Measurements from ENCODE around the gene MACROH2A2. TPM values are rescaled to one million over a fixed set of nuclear protein-coding genes. Genes with fewer than 3 reads are reported as not detected.

Gene MACROH2A2
- total and polyA plus RNA-seq, 2 of the 13 experiments (the other 11 are each of a cell fraction or from before 2014, with no cell fraction given) = 9.8 to 43.1 TPM

DNA sequence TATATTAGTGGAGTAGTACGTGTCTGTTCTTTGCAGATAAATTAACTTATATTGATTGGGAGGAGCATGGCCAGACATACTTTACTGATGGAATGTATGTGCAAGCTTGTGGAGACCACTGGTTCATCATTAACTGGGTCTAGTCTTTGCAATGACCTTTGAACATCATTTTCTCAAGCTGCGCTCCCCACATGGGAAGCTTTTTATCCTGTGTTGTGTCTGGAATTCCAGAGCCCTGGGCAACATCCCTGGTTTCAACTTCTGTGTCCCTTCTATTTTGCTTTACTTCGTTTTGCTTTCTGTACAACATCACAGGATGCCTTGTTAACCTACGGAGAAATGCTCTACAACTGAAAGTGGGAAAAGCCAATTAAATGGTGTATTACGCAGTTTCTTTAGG lies 38.3 kb downstream of the MACROH2A2 start (continued):
- TF ChIP-seq, protein P1, sequence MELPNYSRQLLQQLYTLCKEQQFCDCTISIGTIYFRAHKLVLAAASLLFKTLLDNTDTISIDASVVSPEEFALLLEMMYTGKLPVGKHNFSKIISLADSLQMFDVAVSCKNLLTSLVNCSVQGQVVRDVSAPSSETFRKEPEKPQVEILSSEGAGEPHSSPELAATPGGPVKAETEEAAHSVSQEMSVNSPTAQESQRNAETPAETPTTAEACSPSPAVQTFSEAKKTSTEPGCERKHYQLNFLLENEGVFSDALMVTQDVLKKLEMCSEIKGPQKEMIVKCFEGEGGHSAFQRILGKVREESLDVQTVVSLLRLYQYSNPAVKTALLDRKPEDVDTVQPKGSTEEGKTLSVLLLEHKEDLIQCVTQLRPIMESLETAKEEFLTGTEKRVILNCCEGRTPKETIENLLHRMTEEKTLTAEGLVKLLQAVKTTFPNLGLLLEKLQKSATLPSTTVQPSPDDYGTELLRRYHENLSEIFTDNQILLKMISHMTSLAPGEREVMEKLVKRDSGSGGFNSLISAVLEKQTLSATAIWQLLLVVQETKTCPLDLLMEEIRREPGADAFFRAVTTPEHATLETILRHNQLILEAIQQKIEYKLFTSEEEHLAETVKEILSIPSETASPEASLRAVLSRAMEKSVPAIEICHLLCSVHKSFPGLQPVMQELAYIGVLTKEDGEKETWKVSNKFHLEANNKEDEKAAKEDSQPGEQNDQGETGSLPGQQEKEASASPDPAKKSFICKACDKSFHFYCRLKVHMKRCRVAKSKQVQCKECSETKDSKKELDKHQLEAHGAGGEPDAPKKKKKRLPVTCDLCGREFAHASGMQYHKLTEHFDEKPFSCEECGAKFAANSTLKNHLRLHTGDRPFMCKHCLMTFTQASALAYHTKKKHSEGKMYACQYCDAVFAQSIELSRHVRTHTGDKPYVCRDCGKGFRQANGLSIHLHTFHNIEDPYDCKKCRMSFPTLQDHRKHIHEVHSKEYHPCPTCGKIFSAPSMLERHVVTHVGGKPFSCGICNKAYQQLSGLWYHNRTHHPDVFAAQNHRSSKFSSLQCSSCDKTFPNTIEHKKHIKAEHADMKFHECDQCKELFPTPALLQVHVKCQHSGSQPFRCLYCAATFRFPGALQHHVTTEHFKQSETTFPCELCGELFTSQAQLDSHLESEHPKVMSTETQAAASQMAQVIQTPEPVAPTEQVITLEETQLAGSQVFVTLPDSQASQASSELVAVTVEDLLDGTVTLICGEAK (IDR thresholded peaks at IDR 0.05) = no peak
- TF ChIP-seq, protein P1 (CRISPR knock-in tag; IDR thresholded peaks at IDR 0.05) = no peak; the same call in 1 of the 2 replicates
- TF ChIP-seq ZNF18 (CRISPR knock-in tag; IDR thresholded peaks at IDR 0.05; ENCODE audit: insufficient replicate concordance) (no peak), FLYWCH1 (CRISPR knock-in tag; IDR thresholded peaks at IDR 0.05) (no peak), SIX4 (CRISPR knock-in tag; IDR thresholded peaks at IDR 0.05) (no peak), TFE3 (CRISPR knock-in tag; IDR thresholded peaks at IDR 0.05) (peak; percentile 49; the same call in 1 of the 2 replicates), MEIS2 (CRISPR knock-in tag; IDR thresholded peaks at IDR 0.05) (peak; percentile 60; the same call in 1 of the 2 replicates), ZNF142 (CRISPR knock-in tag; IDR thresholded peaks at IDR 0.05) (no peak), HNRNPLL (IDR thresholded peaks at IDR 0.05; ENCODE audit: low read depth, low read length, poor library complexity, severe bottlenecking) (no peak), RARA (CRISPR knock-in tag; IDR thresholded peaks at IDR 0.05) (peak; percentile 91)
